Measurements from ENCODE around the gene SFXN5.
A peak's percentile ranks its signal among the peaks of the same experiment; 100 is the strongest.

SFXN5 gene

GRCh38 chr2:72925328-72925943 is 146.1 kb downstream of the SFXN5 start:
- H3K4me3 ChIP-seq (ENCODE audit: low read depth, low read length): no peak overlapping the region
- TF ChIP-seq, protein P1, sequence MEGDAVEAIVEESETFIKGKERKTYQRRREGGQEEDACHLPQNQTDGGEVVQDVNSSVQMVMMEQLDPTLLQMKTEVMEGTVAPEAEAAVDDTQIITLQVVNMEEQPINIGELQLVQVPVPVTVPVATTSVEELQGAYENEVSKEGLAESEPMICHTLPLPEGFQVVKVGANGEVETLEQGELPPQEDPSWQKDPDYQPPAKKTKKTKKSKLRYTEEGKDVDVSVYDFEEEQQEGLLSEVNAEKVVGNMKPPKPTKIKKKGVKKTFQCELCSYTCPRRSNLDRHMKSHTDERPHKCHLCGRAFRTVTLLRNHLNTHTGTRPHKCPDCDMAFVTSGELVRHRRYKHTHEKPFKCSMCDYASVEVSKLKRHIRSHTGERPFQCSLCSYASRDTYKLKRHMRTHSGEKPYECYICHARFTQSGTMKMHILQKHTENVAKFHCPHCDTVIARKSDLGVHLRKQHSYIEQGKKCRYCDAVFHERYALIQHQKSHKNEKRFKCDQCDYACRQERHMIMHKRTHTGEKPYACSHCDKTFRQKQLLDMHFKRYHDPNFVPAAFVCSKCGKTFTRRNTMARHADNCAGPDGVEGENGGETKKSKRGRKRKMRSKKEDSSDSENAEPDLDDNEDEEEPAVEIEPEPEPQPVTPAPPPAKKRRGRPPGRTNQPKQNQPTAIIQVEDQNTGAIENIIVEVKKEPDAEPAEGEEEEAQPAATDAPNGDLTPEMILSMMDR (IDR thresholded peaks at IDR 0.05; ENCODE audit: insufficient read depth, low read depth, low read length, missing control alignments): no peak
- no peak for DNase-seq (ENCODE audit: low read depth)

DNA sequence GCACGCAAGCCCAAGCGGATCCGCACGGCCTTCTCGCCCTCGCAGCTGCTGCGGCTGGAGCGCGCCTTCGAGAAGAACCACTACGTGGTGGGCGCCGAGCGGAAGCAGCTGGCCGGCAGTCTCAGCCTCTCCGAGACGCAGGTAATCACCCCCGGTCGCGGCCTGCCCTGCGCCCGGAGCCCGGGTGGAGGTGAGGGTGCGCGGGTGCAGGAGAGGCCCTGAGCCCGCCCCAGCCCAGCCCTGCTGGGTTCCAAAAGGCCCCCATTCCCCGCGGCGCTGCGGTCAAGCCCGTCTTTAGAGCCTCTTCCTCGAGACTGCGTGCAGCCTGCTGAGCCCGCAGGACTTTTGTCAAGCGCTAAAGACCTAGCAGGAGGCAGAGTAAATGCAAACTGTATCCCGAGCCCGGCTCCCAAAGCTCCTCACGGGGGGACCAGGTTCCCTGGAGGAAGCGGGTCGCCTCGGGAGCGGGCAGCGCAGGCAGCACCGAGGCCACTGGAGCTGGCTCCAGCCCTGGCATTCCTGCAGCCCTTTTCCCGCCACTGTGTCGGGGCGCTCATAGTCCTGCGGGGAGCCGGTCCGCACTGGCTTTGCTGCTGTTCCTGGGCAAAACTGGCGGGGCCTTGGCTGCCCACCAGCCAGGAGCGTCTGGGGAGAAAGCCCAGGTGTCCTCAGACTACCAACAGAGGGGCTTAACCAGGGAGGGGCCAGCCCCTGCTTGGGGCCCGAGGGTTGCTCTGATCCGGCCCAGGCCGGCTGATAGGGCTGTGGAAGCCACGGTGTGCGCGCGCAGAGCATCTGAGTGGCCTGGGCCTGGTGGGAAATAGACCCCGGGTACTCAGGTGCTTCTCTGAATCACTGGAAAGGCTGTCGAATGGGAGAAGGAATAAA is 146.9 kb downstream of the SFXN5 start:
- DNase-seq (ENCODE audit: low read depth): peak; percentile 40
- H3K4me3 ChIP-seq (ENCODE audit: low read depth, low read length): no peak overlapping the region
- TF ChIP-seq, protein P1 (IDR thresholded peaks at IDR 0.05; ENCODE audit: insufficient read depth, low read depth, low read length, missing control alignments): no peak

DNA sequence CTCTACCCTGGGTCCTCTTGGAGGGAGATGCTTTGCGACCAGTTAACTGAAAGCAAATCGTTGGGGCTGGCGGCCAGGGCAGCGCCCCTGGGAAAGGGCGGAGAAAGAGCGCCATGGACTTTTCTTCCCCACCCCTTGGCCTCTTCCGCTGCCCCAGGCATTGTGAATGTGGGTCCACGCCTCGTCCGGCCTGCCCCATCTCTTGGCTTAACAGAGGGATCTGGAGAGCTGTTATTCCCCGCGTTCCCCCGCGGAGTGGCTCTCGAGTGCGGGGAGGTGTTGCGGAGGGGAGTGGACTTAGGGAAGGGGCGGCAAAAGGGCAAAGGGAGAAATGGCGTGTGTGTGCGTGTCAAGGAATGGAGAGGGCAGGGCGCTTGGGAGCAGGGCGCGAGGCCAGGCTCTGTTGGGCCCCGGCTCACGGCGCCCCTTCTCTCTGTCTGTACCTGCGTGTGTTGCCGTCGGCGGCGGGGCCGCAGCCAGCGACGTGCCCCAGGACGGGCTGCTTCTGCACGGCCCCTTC is 147.6 kb downstream of the SFXN5 start:
- no peak for DNase-seq (ENCODE audit: low read depth)
- H3K4me3 ChIP-seq (ENCODE audit: low read depth, low read length): no peak overlapping the region
- TF ChIP-seq, protein P1 (IDR thresholded peaks at IDR 0.05; ENCODE audit: insufficient read depth, low read depth, low read length, missing control alignments): no peak

GRCh38 chr2:72921853-72922252 is 149.7 kb downstream of the SFXN5 start:
- no peak overlapping the region for H3K4me3 ChIP-seq (ENCODE audit: low read depth, low read length)
- no peak for DNase-seq (ENCODE audit: low read depth)
- TF ChIP-seq, protein P1 (IDR thresholded peaks at IDR 0.05; ENCODE audit: insufficient read depth, low read depth, low read length, missing control alignments): no peak

DNA sequence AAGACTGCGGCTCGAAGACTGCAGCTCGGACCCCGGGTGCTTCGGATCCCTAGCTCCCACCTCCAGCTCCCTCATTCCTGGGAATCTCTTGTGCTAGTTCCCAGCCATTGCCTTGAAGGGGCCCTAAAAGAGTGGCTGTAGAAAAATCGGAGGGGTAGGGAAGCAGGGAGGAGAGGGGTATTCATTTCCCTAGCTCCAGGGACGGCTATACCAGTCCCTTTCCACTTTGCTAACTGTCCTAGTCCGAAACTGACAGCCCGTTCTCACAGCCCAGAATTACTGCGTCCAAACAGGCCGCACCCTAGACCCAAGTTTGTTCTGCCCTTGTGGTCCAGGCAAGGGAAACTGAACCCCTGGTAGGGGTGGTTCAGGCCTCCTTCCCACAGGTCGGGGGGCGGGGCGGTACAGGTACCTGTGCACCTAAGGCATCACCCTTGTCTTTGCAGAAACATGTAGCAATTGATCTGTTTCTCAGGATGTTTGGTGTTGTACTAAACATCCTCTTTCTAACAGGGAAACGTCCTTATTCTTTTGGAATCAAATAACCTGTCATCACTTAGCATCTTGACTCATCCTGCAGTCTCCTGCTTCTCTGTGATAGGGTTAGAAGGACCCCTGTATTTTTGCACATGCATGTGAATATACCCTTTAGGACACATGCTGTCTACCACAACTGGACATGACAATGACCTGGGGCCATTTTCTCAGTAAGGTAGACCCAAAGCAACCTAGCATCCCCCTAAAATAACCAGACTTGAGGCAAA is 150.2 kb downstream of the SFXN5 start:
- H3K4me3 ChIP-seq (ENCODE audit: low read depth, low read length): no peak overlapping the region
- TF ChIP-seq, protein P1 (IDR thresholded peaks at IDR 0.05; ENCODE audit: insufficient read depth, low read depth, low read length, missing control alignments): no peak
- DNase-seq (ENCODE audit: low read depth): no peak

DNA sequence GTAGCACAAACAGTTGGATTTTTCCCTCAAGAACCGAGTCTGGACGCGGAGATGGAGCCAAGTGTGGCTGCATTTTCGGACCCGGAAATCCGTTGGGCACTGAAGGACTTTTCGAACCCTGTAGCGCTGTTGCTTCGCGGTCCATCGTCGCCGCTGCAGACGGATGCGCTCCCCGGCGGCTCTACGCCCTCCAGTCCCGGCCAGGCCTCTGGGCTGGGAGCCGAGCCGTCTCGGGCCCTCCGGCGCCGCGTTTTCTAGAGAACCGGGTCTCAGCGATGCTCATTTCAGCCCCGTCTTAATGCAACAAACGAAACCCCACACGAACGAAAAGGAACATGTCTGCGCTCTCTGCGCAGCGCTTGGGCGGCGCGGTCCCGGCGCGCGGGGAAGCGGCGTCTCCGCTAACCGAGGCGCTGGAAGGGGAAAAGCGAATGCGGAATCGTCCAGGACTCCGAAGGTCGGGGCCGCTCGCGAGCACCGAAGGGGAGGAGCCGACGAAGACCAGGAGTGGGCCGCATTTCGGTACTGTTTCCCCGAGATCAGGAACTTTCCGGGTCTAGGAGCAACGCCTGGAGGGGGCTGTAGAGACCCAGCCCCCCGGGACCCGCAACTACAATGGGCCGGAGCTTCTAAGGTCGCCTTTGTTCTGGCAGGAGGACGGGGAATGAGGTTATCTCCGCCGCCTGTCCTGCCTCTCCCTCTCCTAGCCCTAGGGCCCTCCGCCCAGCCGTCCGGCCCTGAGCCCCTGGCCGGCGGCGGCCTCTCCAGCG is 151.0 kb downstream of the SFXN5 start:
- H3K4me3 ChIP-seq (ENCODE audit: low read depth, low read length): no peak overlapping the region; the same call in 1 of the 2 replicates
- TF ChIP-seq, protein P1 (IDR thresholded peaks at IDR 0.05; ENCODE audit: insufficient read depth, low read depth, low read length, missing control alignments): no peak
- peak; percentile 61 for DNase-seq (ENCODE audit: low read depth)

Data from GM12865 (cell line).